GM12873 (cell line): ENCODE measurements around the gene NINJ2.

Experiments used
- TF ChIP-seq, protein P1 (sequence below): IDR thresholded peaks from 2 replicates; pipeline ENCODE4 v1.5.1; 2012; ENCODE audit warnings: low read depth, mild to moderate bottlenecking, moderate library complexity, low read length, control low read depth; ENCODE audit not compliant: insufficient read depth; ENCODE audit errors: missing control alignments

The NINJ2 gene

GRCh38 chr12:561391-561705 is 101.9 kb downstream of the NINJ2 start:
- TF ChIP-seq, protein P1, sequence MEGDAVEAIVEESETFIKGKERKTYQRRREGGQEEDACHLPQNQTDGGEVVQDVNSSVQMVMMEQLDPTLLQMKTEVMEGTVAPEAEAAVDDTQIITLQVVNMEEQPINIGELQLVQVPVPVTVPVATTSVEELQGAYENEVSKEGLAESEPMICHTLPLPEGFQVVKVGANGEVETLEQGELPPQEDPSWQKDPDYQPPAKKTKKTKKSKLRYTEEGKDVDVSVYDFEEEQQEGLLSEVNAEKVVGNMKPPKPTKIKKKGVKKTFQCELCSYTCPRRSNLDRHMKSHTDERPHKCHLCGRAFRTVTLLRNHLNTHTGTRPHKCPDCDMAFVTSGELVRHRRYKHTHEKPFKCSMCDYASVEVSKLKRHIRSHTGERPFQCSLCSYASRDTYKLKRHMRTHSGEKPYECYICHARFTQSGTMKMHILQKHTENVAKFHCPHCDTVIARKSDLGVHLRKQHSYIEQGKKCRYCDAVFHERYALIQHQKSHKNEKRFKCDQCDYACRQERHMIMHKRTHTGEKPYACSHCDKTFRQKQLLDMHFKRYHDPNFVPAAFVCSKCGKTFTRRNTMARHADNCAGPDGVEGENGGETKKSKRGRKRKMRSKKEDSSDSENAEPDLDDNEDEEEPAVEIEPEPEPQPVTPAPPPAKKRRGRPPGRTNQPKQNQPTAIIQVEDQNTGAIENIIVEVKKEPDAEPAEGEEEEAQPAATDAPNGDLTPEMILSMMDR: no peak

DNA sequence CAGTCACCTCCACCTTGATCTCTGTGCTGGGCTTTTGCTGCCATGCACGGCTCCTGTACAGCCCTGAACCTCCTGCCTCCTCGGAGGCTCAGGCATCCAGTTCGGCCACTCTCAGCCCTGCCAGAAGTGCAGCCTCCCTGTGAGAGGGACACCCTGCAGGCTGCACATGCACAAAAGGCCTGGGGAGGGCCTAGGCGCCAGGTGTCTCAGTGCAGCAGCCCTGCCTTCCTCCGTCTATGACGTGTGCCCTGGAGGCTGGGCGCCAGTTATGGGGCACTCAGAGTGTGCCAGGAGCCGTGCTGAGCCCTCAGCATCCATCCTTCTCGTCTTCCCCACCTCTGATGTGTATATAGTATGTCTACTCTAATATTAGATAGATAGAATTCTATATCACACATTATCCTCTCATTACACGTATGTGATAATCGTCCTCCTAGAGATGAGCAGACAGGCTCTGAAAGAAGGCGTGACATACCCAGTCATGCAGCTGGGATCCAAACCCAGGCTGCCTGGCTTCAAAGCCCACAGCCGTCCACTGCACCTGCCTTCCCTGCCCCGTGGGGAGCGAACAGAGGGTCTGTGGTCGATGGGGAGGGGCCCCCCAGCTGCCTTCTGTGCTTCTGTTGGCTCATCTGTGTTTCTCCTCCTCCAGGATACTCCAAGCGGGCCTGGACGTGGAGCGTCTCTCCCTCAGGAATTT is 102.4 kb downstream of the NINJ2 start:
- TF ChIP-seq, protein P1: no peak

GRCh38 chr12:559906-560455 is 103.3 kb downstream of the NINJ2 start:
- TF ChIP-seq, protein P1: no peak

GRCh38 chr12:559208-559905 is 103.9 kb downstream of the NINJ2 start:
- TF ChIP-seq, protein P1: no peak

DNA sequence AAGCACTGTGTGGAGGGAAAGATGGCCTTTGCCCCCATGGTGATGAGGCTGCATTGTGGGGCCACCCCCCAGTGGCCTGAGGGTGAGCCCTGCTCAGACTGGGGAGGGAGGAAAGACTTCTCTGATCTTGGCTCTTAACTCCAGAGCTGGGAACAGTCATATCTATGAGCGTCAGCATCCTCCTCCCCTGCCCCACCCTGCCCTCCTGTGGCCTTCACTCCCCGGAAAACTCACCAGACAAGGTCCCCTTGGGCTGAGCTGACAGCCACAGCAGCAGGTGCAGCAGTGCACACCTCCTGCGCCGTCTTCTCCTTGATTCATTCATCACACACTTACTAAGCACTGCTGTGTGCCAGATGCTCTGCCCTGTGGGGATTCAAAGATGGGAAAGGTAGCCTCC is 104.7 kb downstream of the NINJ2 start:
- TF ChIP-seq, protein P1: no peak

- TF ChIP-seq, protein P1: no peak
These were observed 106.7 kb downstream of the NINJ2 start for GRCh38 chr12:556498-556897.

DNA sequence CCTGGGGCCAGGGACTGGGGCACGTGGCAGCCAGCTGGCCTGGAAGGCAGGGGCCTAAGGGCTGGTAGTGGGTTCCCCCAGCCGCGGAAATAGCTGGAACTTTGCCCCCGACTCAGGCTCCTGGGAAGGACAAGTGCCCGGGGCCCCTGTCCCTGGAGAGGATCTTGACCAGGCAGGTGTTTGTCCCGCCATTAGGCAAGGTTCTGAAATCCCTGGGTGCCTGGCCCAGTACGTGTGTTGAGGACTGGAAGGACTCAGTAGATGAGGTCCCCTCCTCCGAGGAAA is 109.3 kb downstream of the NINJ2 start:
- TF ChIP-seq, protein P1: no peak
